Measurements from ENCODE around the gene CACNB2.

The CACNB2 gene

DNA sequence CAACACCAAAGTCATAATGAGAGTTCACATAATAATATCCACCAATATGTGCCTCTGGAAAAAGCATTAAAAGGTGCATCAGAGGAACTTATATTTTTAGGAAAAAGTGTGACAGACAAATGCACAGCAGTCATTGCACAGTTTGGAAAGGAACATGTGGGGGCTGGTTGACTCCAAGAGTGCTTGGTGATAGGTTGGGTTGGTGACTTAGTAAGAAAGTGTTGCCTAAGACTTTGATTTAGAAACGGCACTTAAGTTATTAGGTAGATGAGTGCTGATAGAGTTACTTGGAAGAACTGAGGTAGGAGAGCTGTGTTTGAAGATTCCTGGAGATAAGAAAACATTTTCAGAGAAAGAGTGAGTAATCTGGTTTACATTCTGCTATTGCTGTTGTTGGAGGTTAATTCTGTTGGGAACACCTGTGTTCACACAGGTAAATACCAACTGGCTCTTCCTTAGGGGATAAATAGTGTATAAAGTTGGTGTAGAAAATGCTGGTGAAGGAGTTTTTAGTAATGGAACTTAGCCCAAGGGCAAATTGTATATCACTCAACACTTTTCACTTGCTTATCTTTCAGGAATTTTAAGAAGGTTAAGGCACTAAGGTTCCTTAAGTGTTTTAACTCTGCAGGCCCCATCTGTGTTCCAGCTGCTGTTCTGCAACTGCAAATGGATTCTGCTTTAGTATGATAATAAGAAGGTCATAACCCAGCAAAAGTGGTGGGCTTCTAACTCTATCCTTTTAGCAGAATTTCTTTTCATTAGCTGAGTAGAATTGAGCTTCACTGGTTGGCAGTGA lies 315.1 kb downstream of the CACNB2 start:
- no peak for DNase-seq (ENCODE audit: low spot score)

DNA sequence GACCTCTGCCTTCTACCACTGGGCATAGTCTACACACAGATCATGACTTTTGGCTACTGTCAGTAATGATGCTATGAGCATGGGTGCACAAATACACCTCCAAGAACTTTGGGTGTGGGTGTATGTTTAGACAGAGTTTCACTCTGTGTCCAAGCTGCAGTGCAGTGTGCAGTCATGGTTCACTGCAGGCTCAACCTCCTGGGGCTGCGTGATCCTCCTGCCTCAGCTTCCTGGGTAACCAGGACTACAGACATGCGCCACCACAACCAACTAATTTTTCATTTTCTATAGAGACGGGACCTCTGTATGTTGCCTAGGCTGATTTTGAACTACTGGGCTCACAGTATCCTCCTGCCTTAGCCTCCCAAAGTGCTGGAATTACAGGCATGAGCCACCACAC lies 316.8 kb downstream of the CACNB2 start:
- no peak for DNase-seq (ENCODE audit: low spot score)

DNA sequence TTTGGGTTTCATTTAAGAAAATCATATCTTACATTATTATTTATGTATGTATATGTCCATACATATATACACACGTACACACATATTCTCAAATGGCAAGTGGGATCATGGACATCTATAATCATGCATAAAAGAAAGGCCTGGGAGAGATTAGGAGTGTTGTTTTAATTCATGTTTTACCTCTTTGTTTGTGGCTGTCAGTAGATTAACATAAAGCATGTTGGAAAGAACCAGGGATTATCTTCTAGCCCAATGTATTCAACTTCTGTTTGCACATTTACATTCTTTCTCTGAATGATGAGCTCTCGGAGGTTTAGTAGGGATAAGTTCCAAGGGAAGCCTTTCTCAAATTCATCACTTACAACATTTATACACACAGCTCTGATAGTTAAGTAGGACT lies 319.8 kb downstream of the CACNB2 start:
- DNase-seq (ENCODE audit: low spot score), result no peak

DNA sequence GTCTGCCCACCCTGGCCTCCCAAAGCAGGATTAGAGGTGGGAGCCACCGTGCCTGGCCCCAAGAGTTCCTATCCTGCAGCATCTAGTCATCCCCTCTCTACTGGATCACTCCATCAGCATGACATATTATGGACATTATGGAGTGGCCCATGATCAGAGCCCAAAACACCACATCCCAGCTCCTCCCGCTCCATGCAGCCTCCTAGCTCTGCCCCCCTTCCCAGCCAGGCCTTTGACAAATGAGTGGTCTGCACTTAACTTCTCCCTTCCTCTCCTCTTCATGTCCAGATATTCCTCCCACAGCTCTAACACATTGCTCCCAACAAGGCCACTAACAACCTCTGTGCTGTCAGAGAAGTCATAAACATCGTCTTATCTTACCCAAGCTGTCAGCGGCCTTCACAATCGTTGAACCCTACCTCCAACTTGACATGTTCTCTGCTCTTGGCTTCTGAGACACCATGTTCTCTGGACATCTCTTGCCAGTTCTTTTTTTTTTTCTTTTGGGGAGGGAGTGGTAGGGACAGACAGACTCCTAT lies 323.5 kb downstream of the CACNB2 start:
- no peak for DNase-seq (ENCODE audit: low spot score)

DNA sequence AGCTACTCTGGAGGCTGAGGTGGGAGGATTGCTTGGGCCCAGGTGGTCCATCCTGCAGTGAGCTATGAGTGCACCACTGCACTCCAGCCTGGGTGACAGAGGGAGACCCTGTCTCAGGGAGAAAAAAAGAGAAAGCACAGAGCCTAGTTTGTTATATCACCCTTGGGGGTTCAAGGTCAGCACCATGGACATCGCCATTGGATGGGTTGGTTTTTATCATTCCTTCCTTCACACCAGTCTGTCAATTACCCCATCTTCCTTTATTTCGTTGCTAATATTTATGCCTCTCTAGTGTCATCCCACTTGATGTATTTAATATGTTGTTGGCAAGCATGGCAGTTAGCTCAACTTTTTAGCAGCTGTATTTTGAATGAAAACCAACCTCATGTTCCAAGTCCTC lies 328.9 kb downstream of the CACNB2 start:
- DNase-seq (ENCODE audit: low spot score), result no peak

DNA sequence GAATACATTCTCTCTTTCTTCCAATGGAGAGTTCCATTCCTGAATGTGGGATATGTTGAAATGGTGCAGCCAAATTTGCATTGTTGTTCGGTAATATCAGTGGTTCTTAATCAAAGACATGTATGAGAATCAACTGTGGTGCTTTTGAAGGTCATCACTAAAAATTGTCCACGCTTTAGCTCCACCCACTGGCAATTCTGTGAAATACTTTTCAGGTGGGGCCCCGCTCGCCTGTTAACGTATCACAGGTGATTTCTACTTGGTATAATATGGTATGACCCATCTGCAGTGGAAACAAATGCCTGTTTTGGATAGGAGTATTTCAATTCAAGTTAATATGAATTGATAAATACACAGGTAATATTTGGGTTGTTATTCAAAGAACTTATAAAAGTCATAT lies 332.8 kb downstream of the CACNB2 start:
- peak; percentile 40 for DNase-seq (ENCODE audit: low spot score)

DNA sequence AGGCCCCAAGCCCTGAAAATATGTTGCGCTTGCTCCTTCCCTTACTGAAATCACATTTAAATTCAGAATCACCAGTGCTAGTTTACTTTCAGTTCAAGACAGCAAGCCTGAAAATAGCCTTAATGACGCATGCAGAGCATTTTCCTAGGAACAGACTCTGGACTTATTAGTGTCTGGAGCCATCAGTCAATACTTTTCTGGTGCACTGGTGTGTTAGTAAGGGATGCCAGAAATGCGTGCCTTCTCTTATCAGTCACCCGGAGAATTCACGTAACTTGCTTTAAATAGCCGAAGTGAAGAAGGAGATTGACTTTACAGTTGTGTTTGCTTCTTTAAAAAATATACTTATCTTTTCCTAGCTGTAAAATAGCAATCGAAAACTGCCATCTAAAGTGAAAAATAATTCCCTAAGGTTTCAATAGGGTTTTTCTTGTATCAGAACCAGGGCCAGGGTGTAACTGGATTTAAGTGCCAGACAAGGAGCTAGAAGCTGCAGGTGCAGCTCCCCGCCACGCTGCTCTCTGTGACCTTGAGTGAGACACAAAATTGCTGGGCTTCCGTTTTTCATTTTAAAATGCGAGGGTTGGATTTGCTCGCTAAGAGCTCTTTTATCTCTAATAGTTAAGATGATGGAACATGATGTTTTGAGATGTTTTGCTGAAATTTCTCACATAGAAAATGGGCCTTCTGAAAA lies 333.3 kb downstream of the CACNB2 start:
- DNase-seq (ENCODE audit: low spot score), result no peak

DNA sequence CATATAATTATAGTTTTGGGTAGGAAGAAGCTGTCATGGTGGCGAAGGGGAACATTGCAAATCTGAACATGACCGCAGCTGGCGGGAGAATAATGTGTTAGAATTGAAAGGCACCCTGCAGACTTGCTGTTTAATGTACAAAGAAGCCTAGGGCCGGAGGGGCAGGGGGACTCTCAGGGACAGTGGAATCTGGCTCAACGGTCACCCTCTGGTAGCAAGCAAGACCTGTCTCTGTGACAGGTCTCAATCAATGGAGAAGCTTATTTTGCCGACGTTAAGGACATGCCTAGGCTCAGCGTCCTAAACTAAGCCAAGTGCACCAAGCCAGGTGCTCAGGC lies 333.9 kb downstream of the CACNB2 start:
- DNase-seq (ENCODE audit: low spot score), result no peak

DNA sequence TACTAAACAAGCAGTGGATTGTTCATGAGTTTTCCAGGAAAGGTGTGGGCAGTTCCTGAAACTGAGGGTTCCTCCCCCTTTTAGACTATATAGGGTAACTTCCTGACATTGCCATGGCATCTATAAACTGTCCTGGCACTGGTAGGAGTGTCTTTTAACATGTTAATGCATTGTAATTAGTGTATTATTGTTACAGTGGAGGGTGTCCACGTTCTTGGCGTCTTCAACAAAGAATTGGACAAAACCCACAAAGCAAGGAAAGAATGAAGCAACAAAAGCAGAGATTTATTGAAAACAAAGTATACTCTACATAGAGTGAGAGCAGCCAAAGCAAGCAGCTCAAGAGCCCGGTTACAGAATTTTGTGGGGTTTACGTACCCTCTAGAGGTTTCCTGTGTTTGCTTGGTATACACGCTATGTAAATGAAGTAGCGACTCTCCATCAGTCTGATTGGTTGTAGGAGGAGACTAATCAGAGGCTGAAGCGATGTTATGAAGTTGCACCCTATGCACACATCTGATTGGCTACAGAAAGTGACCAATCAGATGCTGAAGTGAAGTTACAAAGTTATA lies 335.9 kb downstream of the CACNB2 start:
- no peak for DNase-seq (ENCODE audit: low spot score)

DNA sequence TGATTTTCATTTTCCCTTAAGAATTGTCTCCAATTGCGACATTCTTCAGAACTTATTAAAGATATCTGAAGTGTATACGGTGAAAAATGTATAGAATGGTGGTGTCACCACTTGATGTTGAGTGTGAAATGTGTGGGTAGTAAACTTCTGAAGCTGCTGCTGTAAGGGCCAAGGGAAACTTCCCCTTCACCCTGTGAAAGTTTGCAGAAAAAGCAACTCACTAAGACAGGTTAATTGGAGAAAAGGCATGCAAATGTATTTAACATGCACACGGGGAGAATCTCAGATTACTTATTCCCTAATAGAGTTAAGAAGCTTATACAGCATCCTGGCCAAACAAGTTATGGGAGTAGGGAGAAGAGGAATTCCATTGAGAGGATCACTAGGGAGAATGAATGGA lies 338.1 kb downstream of the CACNB2 start:
- DNase-seq (ENCODE audit: low spot score), result no peak

DNA sequence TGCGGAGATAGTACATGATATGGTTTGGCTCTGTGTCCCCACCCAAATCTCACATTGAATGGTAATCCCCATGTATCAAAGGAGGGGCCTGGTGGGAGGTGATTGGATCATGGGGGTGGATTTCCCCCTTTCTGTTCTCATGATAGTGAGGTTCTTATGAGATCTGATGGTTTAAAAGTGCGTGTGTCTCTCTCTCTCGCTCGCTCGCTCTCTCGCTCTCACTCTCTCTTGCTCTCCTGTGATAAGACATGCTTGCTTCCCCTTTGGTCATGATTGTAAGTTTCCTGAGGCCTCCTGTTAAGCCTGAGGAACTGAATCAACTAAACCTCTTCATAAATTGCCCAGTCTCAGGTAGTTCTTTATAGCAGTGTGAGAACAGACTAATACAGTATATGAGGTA lies 339.3 kb downstream of the CACNB2 start:
- no peak for DNase-seq (ENCODE audit: low spot score)

DNA sequence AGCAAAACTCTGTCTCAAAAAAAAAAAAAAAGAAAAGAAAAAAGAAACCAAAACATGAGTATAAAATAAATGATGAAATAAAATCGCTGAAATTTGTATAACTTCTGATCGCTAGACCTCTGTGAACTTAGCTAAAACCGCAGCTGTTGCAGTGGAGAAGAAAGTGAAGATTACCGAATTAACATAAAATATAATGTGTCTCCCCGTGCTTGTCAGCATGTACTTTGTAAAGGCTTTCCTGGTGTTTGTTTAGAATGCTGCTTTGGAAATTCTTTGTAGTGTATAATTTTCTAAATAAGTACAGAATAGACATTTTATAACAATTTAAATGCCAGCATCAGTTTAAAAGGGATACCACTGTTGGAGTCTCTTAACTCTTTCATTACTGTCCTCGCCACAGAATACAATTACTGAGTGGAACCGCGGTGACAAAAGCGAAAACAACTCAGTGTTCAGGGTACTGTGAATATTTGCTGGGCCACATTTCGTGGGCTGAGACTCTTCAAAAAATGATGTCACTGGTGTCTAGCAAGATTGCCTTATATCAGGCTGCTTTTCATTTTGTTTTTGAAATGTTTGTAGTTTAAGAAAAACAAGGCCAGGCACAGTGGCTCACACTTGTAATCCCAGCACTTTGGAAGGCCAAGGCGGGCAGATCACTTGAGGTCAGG lies 343.4 kb downstream of the CACNB2 start:
- DNase-seq (ENCODE audit: low spot score), result no peak

DNA sequence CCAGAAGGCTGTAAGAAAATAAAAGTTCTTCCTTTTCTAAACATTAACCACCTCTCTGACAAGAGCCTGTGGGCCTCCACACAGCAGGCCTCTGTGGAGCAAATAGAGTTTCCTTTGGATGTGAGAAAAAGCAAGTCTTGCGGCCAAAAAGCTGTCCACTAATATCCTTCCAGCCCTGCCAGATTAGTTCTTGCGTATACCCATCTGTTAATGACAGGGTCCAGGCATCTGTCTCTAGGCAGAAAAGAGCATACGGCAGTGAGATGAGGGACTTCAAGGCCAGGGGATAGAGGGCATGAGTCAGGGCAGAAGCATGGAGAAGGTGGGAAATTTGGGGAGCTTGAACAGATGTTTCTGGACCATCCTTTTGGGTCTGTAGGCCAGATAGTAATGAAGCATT lies 346.2 kb downstream of the CACNB2 start:
- DNase-seq (ENCODE audit: low spot score), result no peak

DNA sequence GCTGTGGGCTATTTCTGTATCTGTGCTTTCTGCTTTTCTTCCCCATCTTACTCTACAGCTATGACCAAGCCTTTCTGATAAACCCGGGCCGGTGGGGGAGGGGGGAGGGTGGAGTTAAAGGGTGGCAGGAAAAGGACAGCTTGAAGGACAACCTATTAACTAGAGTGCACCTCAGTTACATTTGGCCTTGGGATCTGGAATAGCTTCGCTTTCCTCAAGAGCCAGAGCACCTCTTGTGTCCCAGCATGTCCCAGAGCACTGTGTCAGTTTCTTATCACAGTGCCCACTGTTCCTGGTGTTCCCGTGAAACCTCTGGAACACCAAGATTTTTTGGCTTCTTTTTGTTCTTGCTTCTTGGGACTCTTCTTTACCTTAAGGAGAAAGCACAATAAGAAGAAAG lies 350.5 kb downstream of the CACNB2 start:
- DNase-seq (ENCODE audit: low spot score), result no peak

DNA sequence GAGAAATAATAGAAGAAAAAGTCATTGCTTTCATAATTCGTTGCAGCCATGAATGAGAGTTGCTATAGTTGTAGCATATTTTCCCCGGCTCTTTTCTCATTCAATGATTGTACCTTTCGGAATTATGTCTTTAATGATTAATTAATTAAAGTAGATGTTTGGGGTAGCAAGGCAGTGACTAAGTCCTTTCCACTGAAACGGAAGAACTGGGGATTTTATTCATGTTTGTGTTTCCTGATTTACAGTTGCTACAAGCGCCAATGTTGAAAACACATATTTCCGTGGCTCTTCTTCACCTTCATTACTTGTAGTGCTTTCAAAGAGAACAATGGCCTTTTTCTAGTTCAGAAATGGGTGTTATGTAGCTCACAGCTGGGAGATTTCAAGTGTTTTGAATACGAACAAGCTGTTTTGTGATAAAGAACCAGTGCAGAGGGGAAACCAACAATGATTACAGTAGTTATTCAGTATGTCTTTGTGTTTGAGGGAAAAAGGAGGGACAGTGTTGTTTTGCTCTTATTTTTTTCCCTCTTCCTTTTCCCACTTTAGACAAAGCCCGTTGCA lies 357.7 kb downstream of the CACNB2 start:
- no peak for DNase-seq (ENCODE audit: low spot score)

DNA sequence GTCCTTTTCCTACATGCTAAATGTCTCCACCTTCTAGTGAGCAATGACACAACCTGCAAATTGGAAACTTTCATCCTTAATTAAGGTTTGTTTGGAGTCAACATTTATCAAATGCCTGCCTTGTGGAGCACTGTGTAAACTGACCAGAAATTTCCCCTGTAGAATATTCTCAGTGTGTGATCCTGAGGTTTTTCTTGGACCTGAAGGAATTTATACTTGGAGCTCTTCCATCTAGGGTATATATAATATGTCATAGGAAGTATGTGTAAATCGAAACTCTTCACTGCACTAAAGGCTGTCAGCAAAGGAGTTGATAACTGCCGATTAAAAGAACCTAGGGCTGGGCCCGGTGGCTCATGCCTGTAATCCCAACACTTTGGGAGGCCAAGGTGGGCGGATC lies 358.8 kb downstream of the CACNB2 start:
- DNase-seq (ENCODE audit: low spot score), result no peak

DNA sequence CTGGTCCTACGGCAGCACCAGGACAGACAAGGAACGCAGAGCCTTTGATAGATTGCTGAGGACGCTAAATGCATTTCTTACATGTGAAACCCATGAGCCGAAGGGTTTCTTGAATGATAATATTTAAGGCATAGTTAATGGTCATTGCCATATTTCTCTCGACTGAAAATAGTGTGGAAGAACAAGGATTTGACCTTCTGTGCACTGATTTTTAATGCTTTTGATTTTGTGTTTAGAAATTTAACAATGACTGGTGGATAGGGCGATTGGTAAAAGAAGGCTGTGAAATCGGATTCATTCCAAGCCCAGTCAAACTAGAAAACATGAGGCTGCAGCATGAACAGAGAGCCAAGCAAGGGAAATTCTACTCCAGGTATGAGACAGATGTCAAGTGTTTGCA lies 360.4 kb downstream of the CACNB2 start:
- DNase-seq (ENCODE audit: low spot score), result no peak

DNA sequence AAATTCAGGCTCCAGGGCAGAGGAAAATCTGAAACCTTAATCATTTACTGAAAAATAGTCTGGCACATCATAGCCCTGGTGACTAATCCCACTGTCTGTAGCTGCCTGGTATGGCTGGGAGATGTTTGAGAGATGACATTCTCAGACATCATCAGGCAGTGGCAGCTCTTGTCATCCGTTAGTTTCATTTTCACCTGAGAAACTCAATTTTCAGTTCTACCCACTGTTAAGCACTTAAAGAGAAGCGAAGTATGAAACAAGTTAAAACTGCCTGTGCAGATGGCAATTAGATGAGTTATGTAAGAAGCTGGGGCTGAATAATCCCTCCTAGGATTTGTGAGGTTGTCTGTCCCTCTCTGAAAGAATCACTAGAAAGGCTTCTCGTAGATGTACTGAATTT lies 361.0 kb downstream of the CACNB2 start:
- no peak for DNase-seq (ENCODE audit: low spot score)

DNA sequence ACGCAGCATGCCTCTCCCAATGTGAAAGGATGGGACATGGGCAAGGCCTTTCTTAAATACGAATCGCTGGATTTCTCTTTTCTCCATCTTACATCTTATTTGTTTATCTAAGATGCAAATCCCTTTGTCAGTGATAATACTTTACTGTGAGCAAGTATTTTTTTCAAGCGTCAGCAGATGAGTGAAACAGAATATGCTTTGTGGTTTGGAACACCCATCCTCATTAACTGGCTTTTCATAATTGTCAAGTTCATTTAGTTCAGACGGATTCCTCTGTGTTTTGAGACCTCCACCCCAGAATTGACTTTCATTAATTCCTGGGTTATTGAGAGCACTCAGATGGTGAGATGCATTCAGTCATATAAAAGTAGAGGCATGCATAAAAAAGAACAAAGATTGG lies 361.4 kb downstream of the CACNB2 start:
- no peak for DNase-seq (ENCODE audit: low spot score)

DNA sequence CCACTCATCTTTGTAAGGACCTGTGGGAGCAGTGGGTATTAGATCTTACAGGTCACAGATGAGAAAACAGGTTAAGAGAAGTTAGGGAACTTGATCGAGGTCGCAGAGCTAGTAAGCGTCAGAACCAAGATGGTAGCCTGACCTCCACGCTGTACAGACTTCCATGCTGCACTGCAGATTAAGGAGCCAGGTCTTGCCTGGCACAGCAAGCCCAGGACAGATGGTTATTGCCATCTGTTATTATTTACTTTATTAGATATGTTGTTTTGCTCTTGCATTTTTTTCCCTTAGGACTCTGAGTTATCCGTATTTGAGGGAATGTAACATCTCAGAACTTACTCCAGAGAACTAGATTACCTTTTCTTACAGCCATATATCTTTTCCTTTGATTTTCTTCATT lies 363.9 kb downstream of the CACNB2 start:
- DNase-seq (ENCODE audit: low spot score), result no peak

DNA sequence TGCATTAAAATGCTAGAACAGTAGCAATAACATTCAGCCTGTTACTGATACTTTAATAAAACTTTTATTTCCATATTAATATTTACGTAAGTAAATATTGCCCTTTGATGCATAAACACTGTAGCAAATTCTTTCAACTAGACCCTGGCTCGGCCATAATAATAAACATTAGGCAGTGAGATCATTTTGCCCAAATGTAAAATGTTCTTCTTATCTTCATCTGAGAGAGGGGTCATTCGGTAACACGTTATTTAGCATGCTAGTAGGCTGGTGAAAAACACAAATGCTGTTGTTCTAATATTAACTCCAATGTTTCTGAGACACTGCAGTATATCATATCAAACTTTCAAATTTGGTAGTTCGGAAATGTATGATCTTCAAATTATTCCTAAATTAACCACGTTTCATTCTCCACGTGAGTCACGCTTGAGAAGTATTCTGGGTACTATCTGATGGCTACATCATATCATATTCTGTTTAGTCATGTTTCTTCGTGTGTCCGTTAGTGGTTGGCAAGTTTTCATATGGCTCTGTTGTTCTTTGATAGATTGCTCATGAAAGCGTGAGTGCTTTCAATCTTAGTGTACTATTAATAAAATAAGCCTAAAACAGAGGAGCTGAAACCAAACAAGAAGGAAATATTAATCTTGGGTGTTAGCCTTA lies 365.4 kb downstream of the CACNB2 start:
- DNase-seq (ENCODE audit: low spot score), result no peak

DNA sequence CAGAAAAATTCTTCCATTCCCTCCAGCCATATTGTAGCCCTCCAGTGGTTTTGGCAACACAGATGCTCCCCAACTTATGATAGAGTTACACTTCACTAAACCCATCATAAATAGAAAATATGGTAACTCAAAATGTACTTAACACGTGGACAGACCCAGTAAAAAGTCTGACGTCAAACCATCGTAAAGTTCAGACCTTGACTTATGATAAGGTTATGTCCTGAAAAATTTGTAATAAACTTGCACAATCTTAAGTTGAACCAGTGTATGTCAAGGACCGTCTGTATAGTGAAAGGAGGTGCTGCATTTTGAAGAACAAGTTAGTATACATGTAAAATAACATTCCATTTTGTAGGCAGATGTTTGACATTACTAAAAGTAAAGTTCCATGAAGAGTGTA lies 368.4 kb downstream of the CACNB2 start:
- no peak for DNase-seq (ENCODE audit: low spot score)

Measured in iPS-NIHi11 (cell line).